T-helper 2 cell (primary cell): Measurements from ENCODE around the gene NFX1.
"Not testable (repeated sequence)": the region's sequence is repeated elsewhere in the genome, so short reads cannot be mapped to it uniquely, and the experiment has no call there.

Experiments used
- DNase-seq, 5 experiments: peaks; one replicate each; pipeline versions ENCODE4 v3.0.0 to v3.0.0-alpha.2; 2012 to 2022

The NFX1 gene

DNA sequence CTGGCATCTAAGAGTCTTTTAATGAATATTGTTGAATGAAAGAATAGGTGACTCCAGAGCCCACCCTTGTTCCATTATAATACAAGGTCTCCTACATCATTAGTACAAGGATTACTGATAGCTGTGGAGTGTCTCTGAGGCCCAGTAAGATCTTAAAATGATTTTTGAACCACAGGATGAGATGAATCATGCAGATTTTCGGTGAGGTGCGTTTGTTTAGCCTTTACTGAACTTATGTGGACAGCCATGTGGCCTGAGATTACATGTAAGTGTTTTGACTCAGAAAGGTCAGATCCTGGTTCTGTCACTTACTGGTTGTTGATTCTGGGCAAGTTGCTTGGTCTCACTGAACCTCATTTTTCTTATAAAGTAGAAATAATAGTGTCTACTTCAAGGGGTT is 21.6 kb downstream of the NFX1 start:
- DNase-seq = no peak

DNA sequence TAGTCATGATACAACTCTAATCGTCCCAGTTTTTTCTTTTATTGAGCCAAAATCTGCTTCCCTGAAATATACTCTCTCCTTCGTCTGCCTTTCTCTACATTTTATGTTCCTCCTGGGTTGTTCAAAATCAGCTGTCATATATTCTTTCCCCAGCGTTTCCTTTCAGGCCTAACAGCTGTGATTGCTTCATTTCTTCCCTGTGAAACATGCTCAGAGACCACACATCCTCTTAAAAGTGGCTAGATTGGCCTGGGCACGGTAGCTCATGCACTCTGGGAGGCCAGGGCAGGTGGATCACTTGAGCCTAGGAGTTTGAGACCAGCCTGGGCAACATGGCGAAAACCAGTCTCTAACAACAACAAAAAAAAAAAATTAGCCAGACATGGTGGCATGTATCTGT is 25.1 kb downstream of the NFX1 start:
- no peak for DNase-seq

DNA sequence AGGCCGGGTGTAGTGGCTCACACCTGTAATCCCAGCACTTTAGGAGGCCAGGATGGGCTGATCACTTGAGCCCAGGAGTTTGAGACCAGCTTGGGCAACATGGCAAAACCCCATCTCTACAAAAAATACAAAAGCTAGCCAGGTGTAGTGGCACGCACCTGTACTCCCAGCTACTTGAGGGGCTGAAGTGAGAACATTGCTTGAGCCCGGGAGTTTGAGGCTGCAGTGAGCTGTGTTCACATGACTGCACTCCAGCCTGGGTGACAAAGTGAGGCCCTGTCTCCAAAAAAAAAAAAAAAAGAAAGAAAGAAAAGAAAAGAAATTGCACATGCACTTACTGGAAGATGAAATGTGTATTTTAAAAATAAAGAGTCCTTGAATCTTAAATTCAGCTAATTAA is 26.8 kb downstream of the NFX1 start:
- DNase-seq = not testable (repeated sequence)

DNA sequence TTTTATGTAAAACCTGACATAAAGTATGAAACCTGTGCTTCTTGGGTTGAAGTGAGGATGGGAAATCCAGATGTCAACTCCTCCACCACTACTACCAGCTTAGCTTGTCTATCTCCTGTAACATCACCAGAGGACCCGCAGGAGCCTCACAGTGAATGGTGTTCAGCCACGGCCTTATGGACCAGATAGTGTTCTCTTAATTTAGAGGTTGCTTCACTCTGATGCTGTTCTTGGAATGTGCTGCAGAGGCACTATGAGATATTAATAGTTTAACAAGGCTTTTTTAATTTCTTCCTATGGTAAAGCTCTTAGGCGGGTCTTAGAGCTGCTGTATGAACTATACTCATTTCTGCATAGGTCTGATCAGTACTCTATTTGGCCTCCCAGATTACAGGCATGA is 27.9 kb downstream of the NFX1 start:
- no peak for DNase-seq

DNA sequence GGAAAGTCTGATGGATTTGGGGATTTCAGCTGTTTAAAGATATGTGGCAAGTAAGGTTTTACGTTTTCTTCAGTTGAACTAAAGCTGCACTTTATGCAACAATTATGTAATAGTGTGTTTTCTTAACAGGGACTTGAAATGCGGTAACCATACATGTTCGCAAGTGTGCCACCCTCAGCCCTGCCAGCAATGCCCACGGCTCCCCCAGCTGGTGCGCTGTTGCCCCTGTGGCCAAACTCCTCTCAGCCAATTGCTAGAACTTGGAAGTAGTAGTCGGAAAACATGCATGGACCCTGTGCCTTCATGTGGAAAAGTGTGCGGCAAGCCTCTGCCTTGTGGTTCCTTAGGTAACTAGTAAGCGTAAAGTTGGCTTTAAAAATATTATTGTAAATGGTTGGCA is 28.5 kb downstream of the NFX1 start:
- no peak for DNase-seq

DNA sequence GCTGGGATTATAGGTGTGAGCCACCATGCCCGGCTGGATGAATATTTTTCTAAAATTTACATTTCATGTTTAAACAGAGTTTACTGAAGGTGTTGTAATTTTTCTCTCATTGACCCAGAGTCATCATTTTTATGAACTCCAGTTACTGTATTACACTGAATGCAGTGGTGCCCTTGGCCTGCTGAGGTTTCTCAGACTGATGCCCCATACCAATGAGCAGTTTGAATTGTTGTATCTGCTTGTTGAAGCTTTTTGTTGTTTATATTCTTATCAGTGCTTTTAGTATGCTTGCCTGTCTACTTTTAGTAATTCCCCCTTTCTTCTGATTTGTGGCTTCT is 29.9 kb downstream of the NFX1 start:
- DNase-seq = no peak

DNA sequence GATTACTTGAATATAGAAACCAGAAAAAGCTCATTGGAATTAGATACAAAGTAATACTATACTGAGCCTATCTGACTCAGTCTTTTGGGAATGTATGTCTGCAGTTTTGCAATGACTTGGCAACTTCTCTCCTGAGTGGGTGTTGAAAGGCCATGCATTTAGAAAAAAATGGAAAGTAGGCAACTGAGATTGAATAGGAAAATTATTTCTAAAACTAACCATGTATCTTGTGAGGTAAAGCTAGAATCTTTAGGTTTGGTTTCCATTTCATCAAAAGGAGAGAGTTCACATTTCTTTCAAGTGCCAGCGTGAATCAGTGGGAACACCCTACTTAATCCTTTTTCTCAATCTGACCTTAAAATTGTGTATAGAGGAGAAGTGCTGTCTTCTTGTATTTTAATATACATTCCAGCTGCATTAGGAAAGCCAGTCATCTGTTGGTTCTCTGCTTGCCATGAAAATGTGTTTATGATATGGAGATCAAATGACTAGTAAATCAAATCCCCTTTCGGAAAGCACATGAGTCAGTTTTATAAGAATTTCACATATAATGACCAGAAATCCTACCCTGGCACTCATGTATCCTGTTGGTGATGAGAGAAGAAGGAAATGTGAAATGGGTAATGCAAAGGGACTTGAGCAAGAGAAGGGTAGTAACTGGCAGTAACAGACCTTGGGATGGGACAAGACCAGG is 30.4 kb downstream of the NFX1 start:
- DNase-seq = no peak

DNA sequence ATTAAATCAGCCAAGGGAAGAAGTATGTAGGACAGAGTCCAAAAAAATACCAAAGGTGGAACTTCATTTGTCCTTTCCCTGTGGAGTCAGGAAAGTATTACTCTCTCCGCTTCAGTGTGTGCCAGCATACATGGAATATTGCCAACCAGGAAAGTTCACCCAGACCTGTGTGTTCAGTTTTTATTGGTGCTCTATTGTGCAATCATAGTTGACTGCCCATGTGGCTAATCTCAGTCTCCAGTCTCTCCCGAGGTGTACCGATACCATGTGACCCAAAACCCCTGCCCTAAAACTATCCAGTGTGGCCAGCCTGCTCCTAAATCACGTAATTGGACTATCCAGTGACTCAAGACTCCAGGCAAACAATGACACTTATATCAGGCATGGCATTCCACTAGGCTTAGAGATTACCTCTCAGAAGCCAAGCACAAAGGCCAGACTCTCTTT is 38.8 kb downstream of the NFX1 start:
- DNase-seq = no peak

DNA sequence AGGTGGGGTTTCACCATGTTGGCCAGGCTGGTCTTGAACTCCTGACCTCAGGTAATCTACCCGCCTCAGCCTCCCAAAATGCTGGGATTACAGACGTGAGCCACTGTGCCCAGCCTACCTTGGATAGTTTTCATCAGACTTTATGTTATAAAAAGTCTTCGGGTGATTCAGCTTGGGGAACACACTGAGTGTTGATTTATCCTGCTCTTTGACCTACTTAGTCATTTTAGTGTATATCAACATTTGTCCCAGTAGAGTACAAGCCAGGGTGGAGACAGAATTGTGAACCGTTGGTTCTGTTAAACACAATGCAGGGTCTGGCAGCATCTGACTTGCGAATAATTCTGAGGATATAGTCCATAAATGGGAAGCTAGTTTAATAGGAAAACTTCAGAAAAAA is 39.7 kb downstream of the NFX1 start:
- DNase-seq = no peak

DNA sequence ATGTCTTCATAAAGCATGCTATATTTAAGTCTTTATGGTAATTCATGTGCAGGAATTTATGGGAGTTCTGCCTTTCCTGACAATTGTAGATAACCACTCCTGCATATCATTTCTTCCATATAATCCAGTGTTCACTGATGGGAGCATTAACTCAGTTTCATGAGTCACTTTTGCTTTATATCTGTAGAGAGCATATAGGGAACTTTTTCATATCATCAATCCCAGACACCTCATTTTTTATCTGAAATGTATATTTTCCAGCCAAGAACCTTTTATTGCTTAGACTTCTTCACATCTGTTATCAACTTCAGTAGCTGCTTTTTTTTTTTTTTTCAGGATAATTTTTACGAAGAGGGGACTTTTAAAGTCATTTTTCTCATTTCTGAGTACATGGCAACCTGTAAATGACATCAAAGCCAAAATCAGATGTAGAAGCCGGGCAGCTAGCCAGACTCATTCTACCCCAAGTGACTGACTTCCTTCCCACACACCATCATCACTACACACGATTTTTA is 41.1 kb downstream of the NFX1 start:
- DNase-seq = no peak

DNA sequence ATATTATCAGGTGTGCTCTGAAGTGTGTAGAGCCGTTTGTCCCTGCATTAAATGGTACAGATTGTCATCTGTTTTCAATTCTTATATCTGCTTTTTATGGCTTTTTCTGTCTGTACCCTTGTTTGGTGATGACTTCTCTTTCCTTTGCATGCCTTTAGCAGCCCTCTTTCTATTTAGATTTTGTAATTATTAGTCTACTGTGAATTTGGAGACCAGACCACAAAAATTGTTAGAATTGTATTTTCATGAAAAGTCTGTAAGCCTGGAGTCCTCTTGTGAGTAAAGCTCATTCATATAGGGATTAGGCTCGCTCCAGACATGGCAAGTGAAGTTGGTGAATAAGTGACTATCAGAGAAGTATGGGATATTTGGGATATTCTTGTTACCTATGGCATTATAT is 41.7 kb downstream of the NFX1 start:
- DNase-seq = no peak

DNA sequence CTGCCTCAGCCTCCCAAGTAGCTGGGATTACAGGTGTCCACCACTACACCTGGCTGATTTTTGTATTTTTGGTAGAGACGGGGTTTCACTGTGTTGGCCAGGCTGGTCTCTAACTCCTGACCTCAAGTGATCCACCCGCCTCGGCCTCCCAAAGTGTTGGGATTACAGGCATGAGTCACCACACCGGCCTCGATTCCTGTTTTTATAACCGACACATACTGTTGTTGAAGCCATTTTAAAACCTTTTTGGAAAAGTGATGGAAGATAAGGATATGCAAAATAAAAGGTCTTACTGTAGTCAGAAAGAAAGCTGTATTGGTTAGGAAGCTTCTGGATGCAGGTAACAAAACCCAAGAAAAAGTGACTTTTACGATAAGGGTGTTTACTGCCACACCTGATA is 42.6 kb downstream of the NFX1 start:
- DNase-seq = not testable (repeated sequence)

DNA sequence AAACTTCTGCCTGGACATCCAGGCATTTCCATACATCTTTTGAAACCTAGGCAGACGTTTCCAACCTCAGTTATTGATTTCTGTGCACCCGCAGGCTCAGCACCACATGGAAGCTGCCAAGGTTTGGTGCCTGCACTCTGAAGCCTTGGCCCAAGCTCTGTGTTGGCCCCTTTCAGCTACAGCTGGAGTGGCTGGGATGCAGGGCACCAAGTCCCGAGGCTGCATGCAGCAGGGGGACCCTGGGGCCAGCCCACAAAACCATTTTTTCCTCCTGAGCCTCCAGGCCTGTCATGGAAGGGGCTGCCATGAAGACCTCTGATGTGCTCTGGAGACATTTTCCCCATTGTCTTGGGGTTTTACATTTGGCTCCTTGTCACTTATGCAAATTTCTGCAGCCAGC is 49.9 kb downstream of the NFX1 start:
- DNase-seq = no peak

DNA sequence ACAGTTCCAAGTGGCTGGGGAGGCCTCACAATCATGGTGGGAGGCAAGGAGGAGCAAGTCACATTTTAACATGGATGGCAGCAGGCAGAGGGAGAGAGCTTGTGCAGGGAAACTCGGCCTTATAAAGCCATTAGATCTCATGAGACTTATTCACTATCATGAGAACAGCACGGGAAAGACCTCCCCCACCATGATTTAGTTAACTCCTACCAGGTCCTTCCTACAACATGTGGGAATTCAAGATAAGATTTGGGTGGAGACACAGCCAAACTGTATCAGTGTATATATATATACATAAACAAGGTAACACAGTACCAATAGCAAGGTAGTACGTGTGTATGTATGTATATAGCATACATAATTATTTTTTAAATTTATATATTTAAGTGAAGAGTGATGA is 50.9 kb downstream of the NFX1 start:
- DNase-seq = no peak

DNA sequence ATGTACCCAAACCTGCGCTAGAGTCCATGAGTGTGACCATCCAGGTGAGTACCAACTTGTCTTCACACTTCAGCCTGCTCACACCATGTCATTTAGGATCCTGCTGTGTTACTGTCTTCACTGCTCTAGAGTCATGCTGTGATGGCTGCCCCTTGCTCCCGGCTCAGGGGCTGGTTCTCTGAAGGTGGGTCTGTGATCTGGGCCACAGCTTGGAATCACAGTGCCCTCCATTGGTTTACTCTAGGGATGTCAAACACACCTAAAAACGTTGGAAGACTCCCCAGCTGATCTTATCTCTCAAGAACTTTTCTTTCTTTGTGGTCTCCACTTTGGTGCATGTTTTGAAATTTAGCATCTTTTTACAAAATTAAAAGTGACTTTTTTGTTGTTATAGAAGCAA is 53.8 kb downstream of the NFX1 start:
- DNase-seq = no peak

DNA sequence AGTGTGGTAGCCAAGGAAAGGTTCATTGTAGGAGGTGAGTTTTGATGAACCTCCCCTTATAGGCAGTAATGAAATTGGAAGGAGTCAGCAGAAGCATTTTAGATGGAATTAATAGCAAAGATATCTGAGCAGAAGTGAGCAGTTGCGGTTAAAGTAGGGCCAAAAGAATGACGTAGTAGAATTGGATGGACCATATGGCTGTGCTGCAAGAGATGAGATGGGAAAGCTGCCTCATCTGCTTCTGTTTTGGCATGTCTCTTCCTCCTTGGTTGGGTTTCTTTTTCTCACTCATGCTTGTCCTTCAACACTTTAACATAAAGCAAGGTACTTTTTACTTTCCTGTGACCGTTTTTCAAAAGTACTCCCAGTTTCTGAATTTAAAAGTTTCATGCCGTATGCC is 56.2 kb downstream of the NFX1 start:
- DNase-seq = no peak

DNA sequence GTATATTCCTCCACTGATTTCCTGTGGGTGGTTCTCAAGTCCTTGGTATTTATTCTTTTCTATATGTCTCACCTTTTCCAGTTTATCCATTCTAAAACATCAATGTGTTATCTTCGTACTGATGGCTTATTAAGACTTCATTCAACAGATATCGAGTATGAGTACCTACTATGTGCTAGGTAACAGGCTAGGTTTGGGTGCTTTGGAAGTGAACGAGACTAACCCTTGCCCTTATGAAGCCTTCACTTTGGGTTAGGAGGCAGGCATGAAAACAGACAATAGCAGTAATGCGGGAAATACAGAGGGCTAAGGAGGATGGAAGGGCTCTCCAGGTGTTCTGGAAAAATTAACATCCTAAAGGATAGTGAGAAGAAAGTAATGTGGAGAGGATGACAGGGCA is 58.7 kb downstream of the NFX1 start:
- DNase-seq = no peak

DNA sequence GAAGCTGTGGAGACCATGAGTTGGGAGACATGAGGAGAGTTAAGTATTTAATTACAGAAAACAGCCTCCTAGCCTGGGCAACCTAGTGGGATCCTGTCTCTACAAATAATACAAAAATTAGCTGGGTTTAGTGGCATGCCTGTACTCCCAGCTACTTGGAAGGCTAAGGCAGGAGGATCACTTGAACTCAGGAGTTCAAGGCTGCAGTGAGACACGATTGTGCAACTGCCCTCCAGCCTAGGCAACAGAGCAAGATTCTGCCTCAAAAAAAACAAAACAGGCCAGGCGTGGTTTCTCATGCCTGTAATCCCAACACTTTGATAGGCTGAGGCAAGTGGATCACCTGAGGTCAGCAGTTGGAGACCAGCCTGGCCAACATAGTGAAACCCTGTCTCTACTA is 59.4 kb downstream of the NFX1 start:
- DNase-seq = no peak

DNA sequence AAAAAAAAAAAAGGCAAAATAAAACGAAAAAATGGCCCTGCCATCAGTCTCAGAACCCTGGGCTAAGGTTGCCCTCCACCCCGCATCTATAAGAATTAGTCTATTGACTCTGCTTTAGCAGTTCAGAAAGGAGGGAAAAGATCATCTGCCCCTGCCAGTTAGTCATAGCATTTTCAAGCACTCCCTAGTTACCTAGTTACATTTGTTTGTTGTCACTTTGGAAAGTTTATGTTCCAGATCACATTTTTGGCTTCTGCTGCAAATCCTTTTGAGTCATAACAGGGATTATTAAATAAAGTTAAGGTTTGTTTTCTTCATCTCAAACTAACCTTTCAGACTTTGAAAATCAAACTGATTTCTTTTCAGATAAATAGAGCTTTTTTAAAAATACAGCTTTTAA is 60.0 kb downstream of the NFX1 start:
- no peak for DNase-seq

DNA sequence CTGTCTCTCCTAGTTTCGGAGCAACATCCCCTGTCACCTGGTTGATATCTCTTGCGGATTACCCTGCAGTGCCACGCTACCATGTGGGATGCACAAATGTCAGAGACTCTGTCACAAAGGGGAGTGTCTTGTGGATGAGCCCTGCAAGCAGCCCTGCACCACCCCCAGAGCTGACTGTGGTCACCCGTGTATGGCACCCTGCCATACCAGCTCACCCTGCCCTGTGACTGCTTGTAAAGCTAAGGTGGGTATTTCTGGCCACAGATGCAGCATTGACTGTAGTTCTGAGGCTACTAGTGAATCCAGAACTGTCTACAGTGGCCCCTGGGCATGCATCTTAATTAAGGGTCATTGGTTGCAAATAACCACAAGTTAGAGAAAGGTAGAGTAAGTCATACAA is 61.2 kb downstream of the NFX1 start:
- DNase-seq = peak in 1 of 5 experiments; percentile 20

DNA sequence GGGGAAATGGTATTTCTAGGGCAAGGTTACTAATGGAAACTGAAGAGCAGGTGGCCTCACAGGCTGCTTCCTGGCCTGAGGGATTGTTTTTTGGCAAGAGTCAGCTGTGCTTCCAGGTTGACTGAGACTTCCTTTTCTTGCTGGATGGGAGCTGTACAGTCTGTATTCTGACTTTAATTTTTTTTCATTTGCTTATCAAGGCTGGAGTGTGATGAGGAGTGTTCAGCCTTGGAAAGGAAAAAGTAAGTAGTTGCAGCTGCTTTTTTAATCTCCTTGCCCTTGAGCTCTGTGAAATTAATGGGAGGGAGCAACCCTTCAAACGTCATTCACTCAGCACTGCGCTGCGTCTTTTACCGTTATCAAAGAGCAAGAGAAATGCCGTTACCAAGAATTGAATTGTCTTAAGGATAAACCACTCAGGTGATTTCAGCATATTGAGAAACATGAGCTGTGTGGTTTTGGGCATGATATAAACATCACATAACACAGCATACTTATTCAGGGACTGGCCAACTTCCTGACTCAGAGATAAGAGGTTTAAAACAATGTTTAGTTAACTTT is 64.4 kb downstream of the NFX1 start:
- peak in 1 of 5 experiments; percentile 29 for DNase-seq

DNA sequence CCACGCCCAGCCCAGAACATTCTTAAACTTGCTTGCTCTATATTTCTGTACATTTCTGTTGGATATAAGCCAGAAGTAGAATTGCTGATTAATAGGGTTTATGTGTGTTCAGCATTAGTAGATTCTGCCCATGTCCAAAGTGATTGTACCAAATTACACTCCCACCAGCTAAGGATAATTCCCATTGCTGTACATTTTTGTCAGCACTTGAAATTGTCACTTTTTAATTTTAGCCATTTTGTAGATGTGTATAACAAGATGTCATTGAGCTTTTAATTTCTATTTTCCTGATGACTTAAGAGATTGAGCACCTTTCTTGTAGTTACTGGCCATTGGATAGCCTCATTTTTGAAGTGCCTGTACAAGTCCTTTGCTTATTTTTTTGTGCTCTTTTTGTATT is 65.6 kb downstream of the NFX1 start:
- no peak for DNase-seq

DNA sequence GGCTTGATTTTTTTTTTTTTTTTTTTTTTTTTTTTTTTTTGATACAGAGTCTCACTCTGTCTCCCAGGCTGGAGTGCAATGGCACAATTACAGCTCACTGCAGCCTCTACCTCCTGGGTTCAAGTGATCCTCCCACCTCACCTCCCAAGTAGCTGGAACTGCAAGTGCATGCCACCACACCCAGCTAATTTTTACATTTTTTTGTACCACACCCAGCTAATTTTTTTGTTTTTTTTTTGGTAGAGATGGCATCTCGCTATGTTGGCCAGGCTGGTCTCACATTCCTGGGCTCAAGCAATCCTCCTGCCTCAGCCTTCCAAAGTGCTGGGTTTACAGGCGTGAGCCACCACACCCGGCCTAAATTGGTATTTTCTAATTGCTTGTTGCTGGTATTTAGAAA is 68.3 kb downstream of the NFX1 start:
- DNase-seq = not testable (repeated sequence)

DNA sequence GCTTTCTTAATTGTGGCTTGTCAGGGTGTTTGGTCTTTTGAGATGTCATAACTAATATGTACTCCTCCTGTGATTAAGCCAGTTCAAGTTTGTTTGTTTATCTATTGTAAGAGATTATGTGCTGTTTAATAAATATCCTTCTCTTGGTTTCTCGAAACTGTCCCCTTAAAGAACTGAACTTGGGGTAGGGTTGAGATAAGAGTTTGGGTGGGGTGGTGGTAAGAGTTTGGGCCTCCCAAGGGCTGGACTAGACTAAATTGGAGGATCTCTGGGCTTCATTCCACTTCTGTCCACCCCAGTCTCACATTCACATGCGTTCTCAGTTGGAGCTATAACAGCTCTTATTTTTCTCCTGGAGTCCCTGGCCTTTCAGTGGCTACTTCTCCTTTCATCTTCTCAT is 73.8 kb downstream of the NFX1 start:
- DNase-seq = no peak

DNA sequence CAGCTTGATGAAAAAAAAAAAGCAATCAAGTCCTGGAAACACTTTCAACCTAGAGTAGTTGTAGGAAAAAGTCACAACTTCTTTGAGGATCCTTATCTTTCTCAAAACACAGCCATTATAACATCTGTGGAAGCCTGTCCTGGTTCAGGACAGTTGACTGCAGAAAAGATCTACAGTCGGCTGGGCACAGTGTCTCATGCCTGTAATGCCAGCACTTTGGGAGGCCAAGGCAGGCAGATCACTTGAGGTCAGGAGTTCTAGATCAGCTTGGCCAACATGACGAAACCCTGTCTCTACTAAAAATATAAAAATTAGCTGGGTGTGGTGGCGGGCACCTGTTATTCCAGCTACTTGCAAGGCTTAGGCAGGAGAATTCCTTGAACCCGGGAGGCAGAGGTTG is 74.5 kb downstream of the NFX1 start:
- DNase-seq = not testable (repeated sequence)
